GM23338 (cell line): ENCODE data around the gene ALKBH8. TPM values are rescaled to one million over a fixed set of nuclear protein-coding genes. Genes with fewer than 3 reads are reported as not detected.

Source experiments
- ATAC-seq: fragments of 200-7000 bp; cut with Tn5 transposase; 3 replicates; pipeline ENCODE4 v1.9.1; 2020
- DNase-seq: peaks from one replicate; pipeline ENCODE4 v3.0.0-alpha.2; 2015; ENCODE audit warnings: low spot score
- H2AFZ ChIP-seq: fragments of 200-600 bp; sonication (generic); 2 replicates; pipeline ENCODE4 v1.8.0; 2016; ENCODE audit warnings: antibody characterized with exemption, mild to moderate bottlenecking, moderate library complexity
- H3F3A ChIP-seq: fragments of 200-600 bp; sonication (generic); replicated peaks from 2 replicates; pipeline ENCODE4 v1.8.0; 2017; ENCODE audit warnings: antibody characterized with exemption, mixed run types, low read depth
- H3K27ac ChIP-seq: fragments of 200-600 bp; sonication (generic); 2 replicates; pipeline ENCODE4 v1.6.1; 2016; ENCODE audit warnings: low read depth
- H3K27me3 ChIP-seq: fragments of 200-600 bp; sonication (generic); 2 replicates; pipeline ENCODE4 v1.8.0; 2016; ENCODE audit warnings: mild to moderate bottlenecking, mixed run types, moderate library complexity; ENCODE audit not compliant: insufficient read depth
- H3K36me3 ChIP-seq: fragments of 200-600 bp; sonication (generic); 2 replicates; pipeline ENCODE4 v1.8.0; 2016; ENCODE audit warnings: mild to moderate bottlenecking; ENCODE audit not compliant: insufficient read depth
- H3K4me1 ChIP-seq: fragments of 200-600 bp; sonication (generic); 2 replicates; pipeline ENCODE4 v1.8.0; 2016; ENCODE audit warnings: mild to moderate bottlenecking, moderate library complexity; ENCODE audit not compliant: insufficient read depth
- H3K4me2 ChIP-seq: fragments of 200-600 bp; sonication (generic); 2 replicates; pipeline ENCODE4 v1.7.1; 2017; ENCODE audit warnings: mixed run types
- H3K4me3 ChIP-seq: fragments of 200-600 bp; sonication (generic); 2 replicates; pipeline ENCODE4 v1.6.1; 2016; ENCODE audit warnings: mixed run types
- H3K79me2 ChIP-seq: fragments of 200-600 bp; sonication (generic); replicated peaks from 2 replicates; pipeline ENCODE4 v1.8.0; 2017; ENCODE audit warnings: mild to moderate bottlenecking; ENCODE audit not compliant: insufficient read depth
- H3K9me2 ChIP-seq: fragments of 200-600 bp; sonication (generic); 2 replicates; pipeline ENCODE4 v1.8.0; 2017; ENCODE audit not compliant: insufficient read depth
- H4K20me1 ChIP-seq: fragments of 200-600 bp; sonication (generic); replicated peaks from 2 replicates; pipeline ENCODE4 v1.8.0; 2017; ENCODE audit warnings: mild to moderate bottlenecking; ENCODE audit not compliant: insufficient read depth
- H3K27ac Mint-ChIP-seq: 2 replicates; pipeline ENCODE4 v1.8.0; 2020; ENCODE audit warnings: inconsistent platforms, mild to moderate bottlenecking, moderate library complexity, mixed read lengths
- H3K27me3 Mint-ChIP-seq: 3 replicates; pipeline ENCODE4 v1.8.0; 2022; ENCODE audit warnings: low read depth, mild to moderate bottlenecking, moderate library complexity, mixed read lengths, inconsistent platforms; ENCODE audit not compliant: insufficient read depth, poor library complexity
- H3K36me3 Mint-ChIP-seq: 3 replicates; pipeline ENCODE4 v1.8.0; 2021; ENCODE audit warnings: low read depth, mild to moderate bottlenecking, inconsistent platforms, moderate library complexity, mixed read lengths
- H3K4me1 Mint-ChIP-seq: 3 replicates; pipeline ENCODE4 v1.8.0; 2020; ENCODE audit warnings: mild to moderate bottlenecking, inconsistent platforms, mixed read lengths
- H3K4me3 Mint-ChIP-seq: 3 replicates; pipeline ENCODE4 v1.8.0; 2021; ENCODE audit warnings: moderate library complexity, mild to moderate bottlenecking, inconsistent platforms, mixed read lengths
- H3K9me3 Mint-ChIP-seq: 3 replicates; pipeline ENCODE4 v1.8.0; 2020; ENCODE audit warnings: moderate library complexity, mild to moderate bottlenecking, inconsistent platforms, mixed read lengths
- CREB1 ChIP-seq: fragments of 250-450 bp; sonication (Bioruptor Pico); IDR thresholded peaks from 2 replicates; pipeline ENCODE4 v1.5.0; 2020; ENCODE audit warnings: low read depth, mild to moderate bottlenecking, moderate library complexity
- EZH2 ChIP-seq: fragments of 200-600 bp; sonication (generic); IDR thresholded peaks from one replicate; pipeline ENCODE4 v1.8.0; 2017; ENCODE audit warnings: antibody characterized with exemption, mild to moderate bottlenecking, low read depth; ENCODE audit not compliant: unreplicated experiment
- JUNB ChIP-seq: IDR thresholded peaks from one replicate; pipeline ENCODE4 v1.6.1; 2016; ENCODE audit warnings: antibody characterized with exemption; ENCODE audit not compliant: unreplicated experiment
- NANOG ChIP-seq: IDR thresholded peaks from 2 replicates; pipeline ENCODE4 v1.6.1; 2016; ENCODE audit warnings: antibody characterized with exemption, borderline replicate concordance
- POLR2AphosphoS5 ChIP-seq: IDR thresholded peaks from 2 replicates; pipeline ENCODE4 v1.6.1; 2016; ENCODE audit warnings: antibody characterized with exemption, low read depth
- STAT1 ChIP-seq: IDR thresholded peaks from one replicate; pipeline ENCODE4 v1.6.1; 2016; ENCODE audit warnings: antibody characterized with exemption; ENCODE audit not compliant: unreplicated experiment
- ZNF114 ChIP-seq: fragments of 250-450 bp; sonication (Bioruptor Pico); IDR thresholded peaks from 2 replicates; pipeline ENCODE4 v1.5.0; 2020; ENCODE audit warnings: mild to moderate bottlenecking, moderate library complexity
- polyA plus RNA-seq: library from polyadenylated mRNA; unstranded; fragments of >200 nt; fragmentation: Nextera tagmentation; extraction: Ambion mirVana; gene quantifications from 2 replicates; pipeline ENCODE4 v1.2.1, GENCODE V29; 2016
- total RNA-seq: library from RNA; depleted of rRNA; stranded (reverse); fragments of >200 nt; shearing (Covaris generic); gene quantifications from 2 replicates; pipeline ENCODE4 v1.2.3, GENCODE V29; 2014
- TF ChIP-seq, protein P1 (sequence below): fragments of 250-450 bp; sonication (Bioruptor Pico); IDR thresholded peaks from 2 replicates; pipeline ENCODE4 v1.5.0; 2020; ENCODE audit warnings: mild to moderate bottlenecking, moderate library complexity
- TF ChIP-seq, protein P2 (sequence below), 2 experiments: fragments of 200-600 bp in 1 of 2; sonication (generic) in 1 of 2; conservative IDR thresholded peaks; 2 replicates each; pipeline versions ENCODE4 v1.5.1 to v1.6.1; 2016 to 2017; ENCODE audit warnings: antibody characterized with exemption in 2 of 2, low read depth in 2 of 2, mild to moderate bottlenecking in 2 of 2, moderate library complexity in 1 of 2
- TF ChIP-seq, protein P3 (sequence below): IDR thresholded peaks from 2 replicates; pipeline ENCODE4 v1.6.1; 2016; ENCODE audit warnings: antibody characterized with exemption

ALKBH8 gene
- total and polyA plus RNA-seq, 2 experiments from 2014 or later = 8.9 to 14.2 TPM

DNA sequence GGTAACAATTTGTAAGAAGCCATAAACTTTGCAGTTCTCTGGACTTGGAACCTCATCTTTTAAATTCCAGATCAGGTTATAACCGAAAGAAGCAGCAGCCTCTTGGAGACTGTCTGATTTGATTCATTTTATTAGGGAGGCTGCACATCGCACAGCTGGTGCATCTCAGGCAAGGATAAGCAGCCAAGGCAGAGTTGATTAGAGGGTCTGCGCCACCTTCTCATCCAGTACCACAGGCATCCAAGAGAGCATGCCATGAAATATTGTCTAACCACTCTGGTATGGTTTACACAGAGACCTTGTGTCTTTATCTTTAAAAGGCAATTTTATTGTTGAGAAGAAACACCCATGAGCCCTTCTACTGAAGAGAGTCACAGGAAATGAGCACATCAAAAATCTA, 91.7 kb downstream of the ALKBH8 start (continued):
- TF ChIP-seq, protein P1, sequence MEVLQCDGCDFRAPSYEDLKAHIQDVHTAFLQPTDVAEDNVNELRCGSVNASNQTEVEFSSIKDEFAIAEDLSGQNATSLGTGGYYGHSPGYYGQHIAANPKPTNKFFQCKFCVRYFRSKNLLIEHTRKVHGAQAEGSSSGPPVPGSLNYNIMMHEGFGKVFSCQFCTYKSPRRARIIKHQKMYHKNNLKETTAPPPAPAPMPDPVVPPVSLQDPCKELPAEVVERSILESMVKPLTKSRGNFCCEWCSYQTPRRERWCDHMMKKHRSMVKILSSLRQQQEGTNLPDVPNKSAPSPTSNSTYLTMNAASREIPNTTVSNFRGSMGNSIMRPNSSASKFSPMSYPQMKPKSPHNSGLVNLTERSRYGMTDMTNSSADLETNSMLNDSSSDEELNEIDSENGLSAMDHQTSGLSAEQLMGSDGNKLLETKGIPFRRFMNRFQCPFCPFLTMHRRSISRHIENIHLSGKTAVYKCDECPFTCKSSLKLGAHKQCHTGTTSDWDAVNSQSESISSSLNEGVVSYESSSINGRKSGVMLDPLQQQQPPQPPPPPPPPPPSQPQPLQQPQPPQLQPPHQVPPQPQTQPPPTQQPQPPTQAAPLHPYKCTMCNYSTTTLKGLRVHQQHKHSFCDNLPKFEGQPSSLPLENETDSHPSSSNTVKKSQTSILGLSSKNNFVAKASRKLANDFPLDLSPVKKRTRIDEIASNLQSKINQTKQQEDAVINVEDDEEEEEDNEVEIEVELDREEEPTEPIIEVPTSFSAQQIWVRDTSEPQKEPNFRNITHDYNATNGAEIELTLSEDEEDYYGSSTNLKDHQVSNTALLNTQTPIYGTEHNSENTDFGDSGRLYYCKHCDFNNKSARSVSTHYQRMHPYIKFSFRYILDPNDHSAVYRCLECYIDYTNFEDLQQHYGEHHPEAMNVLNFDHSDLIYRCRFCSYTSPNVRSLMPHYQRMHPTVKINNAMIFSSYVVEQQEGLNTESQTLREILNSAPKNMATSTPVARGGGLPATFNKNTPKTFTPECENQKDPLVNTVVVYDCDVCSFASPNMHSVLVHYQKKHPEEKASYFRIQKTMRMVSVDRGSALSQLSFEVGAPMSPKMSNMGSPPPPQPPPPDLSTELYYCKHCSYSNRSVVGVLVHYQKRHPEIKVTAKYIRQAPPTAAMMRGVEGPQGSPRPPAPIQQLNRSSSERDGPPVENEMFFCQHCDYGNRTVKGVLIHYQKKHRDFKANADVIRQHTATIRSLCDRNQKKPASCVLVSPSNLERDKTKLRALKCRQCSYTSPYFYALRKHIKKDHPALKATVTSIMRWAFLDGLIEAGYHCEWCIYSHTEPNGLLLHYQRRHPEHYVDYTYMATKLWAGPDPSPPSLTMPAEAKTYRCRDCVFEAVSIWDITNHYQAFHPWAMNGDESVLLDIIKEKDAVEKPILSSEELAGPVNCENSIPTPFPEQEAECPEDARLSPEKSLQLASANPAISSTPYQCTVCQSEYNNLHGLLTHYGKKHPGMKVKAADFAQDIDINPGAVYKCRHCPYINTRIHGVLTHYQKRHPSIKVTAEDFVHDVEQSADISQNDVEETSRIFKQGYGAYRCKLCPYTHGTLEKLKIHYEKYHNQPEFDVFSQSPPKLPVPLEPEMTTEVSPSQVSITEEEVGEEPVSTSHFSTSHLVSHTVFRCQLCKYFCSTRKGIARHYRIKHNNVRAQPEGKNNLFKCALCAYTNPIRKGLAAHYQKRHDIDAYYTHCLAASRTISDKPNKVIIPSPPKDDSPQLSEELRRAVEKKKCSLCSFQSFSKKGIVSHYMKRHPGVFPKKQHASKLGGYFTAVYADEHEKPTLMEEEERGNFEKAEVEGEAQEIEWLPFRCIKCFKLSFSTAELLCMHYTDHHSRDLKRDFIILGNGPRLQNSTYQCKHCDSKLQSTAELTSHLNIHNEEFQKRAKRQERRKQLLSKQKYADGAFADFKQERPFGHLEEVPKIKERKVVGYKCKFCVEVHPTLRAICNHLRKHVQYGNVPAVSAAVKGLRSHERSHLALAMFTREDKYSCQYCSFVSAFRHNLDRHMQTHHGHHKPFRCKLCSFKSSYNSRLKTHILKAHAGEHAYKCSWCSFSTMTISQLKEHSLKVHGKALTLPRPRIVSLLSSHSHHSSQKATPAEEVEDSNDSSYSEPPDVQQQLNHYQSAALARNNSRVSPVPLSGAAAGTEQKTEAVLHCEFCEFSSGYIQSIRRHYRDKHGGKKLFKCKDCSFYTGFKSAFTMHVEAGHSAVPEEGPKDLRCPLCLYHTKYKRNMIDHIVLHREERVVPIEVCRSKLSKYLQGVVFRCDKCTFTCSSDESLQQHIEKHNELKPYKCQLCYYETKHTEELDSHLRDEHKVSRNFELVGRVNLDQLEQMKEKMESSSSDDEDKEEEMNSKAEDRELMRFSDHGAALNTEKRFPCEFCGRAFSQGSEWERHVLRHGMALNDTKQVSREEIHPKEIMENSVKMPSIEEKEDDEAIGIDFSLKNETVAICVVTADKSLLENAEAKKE = no peak
- TF ChIP-seq, protein P2, sequence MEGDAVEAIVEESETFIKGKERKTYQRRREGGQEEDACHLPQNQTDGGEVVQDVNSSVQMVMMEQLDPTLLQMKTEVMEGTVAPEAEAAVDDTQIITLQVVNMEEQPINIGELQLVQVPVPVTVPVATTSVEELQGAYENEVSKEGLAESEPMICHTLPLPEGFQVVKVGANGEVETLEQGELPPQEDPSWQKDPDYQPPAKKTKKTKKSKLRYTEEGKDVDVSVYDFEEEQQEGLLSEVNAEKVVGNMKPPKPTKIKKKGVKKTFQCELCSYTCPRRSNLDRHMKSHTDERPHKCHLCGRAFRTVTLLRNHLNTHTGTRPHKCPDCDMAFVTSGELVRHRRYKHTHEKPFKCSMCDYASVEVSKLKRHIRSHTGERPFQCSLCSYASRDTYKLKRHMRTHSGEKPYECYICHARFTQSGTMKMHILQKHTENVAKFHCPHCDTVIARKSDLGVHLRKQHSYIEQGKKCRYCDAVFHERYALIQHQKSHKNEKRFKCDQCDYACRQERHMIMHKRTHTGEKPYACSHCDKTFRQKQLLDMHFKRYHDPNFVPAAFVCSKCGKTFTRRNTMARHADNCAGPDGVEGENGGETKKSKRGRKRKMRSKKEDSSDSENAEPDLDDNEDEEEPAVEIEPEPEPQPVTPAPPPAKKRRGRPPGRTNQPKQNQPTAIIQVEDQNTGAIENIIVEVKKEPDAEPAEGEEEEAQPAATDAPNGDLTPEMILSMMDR (conservative IDR thresholded peaks at IDR 0.05; ENCODE audit: low read depth in 2 of 2) = no peak
- TF ChIP-seq CREB1 (CRISPR knock-in tag) (no peak), EZH2 (no peak)

DNA sequence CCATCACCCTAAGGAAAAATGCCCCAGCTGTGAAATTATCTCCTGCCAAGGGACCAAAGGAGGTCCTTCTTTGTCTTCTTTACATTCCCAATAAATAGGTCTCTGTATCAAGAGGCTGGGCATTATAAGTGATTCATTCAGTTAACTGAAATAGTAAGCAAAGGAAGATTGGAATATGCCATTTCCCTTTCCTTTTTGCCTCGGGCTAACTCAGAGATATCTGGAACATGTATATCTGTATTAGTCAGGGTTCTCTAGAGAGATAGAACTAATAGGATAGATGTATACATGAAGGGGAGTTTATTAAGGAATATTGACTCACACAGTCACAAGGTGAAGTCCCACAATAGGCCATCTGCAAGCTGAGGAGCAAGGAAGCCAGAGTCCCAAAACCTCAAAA, 92.6 kb downstream of the ALKBH8 start:
- Histone ChIP-seq H3K4me3 (no peak overlapping the region), H3K4me2 (no peak overlapping the region), H3K9me2 (no peaks in the 10 kb centered on the region), H3F3A (no peaks in the 10 kb centered on the region), H3K27me3 (no peaks in the 10 kb centered on the region), H3K79me2 (no peaks in the 10 kb centered on the region), H3K36me3 (no peaks in the 10 kb centered on the region), H3K4me1 (no peaks in the 10 kb centered on the region), H3K27ac (no peak overlapping the region), H2AFZ (no peak overlapping the region; the same call in 1 of the 2 replicates), H4K20me1 (no peaks in the 10 kb centered on the region)
- Mint-ChIP-seq H3K9me3 (no peaks in the 10 kb centered on the region), H3K4me1 (peaks cover 2% of the 10 kb centered on the region; the same call in 1 of the 3 replicates), H3K4me3 (no peak overlapping the region), H3K27ac (no peak overlapping the region), H3K36me3 (no peaks in the 10 kb centered on the region), H3K27me3 (no peaks in the 10 kb centered on the region)
- ATAC-seq (no peak), DNase-seq (no peak)
- TF ChIP-seq NANOG (no peak), ZNF114 (CRISPR knock-in tag) (no peak), JUNB (no peak), EZH2 (no peak), STAT1 (no peak), POLR2AphosphoS5 (no peak), CREB1 (CRISPR knock-in tag) (no peak)
- TF ChIP-seq, protein P3, sequence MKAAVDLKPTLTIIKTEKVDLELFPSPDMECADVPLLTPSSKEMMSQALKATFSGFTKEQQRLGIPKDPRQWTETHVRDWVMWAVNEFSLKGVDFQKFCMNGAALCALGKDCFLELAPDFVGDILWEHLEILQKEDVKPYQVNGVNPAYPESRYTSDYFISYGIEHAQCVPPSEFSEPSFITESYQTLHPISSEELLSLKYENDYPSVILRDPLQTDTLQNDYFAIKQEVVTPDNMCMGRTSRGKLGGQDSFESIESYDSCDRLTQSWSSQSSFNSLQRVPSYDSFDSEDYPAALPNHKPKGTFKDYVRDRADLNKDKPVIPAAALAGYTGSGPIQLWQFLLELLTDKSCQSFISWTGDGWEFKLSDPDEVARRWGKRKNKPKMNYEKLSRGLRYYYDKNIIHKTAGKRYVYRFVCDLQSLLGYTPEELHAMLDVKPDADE = no peak
